ENCODE data around the gene GPR132. TPM values are rescaled to one million over a fixed set of nuclear protein-coding genes. Genes with fewer than 3 reads are reported as not detected.

GPR132 gene
- total RNA-seq, 3 donors from 2014 or later, result 1.3 to 2.9 (median 1.8) TPM

DNA sequence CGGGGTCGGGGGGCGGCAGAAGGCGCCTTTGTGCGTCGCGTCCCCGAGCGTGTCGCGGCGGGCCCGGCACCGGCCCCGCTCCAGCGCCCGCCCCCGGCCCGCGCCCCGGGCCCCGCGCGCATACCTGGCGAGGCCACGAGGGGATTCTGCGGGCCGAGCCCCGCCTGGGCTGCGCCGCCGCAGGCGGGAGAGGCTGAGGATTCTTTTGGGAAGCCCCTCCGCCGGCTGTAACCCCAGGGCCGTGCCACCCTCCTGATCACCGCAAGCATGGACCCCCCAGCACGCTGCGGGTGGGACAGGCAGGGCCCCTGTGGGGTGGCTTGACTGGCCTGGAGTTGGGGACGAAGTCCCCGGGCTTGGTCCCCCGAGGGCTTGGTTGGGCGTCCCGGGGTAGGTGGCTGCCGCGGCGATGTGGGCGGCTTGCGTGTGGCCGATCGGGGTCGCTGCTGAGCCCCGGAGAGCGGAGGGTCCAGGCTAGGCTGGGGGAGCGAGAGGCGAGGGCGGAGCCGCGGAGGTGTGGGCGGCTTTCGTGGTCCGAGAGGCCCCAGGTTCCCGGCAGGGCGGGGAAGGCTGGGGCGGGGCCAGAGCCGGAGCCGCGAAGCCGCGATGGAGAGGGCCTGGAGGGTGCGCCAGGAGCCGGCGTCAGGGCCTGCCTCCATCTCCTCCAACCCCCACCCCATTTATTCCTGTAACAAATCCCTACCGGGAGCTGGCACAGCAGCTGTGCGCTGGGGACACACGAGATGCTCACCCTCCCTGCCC lies 28.4 kb upstream of the GPR132 start:
- intact Hi-C loops (cut with DNase I; ENCODE audit: low total_unique reads), result loop anchor here (5.0 kb wide), 1 partner anchor 74 kb away; the partner anchor contains the start of gene JAG2
- peak; percentile 68 to 81 for DNase-seq (ENCODE audit: low spot score in 2 of 2)
- peak overlapping the region; percentile 54 to 91 (median 70) for H3K4me3 ChIP-seq
- no peaks in the 10 kb centered on the region for H3K9me3 ChIP-seq
- no peaks in the 10 kb centered on the region for H3K36me3 ChIP-seq
- peaks cover 20 to 30% of the 10 kb centered on the region in 2 donors for H3K4me1 ChIP-seq
- peak overlapping the region; percentile 87 to 97 for H3K27ac ChIP-seq
- H3K27me3 ChIP-seq, result no peaks in the 10 kb centered on the region
- TF ChIP-seq POLR2AphosphoS5 (IDR thresholded peaks at IDR 0.05) (peak; percentile 10 to 52 (median 26)), CTCF (IDR thresholded peaks at IDR 0.05) (peak in 1 of 3 donors; percentile 26), POLR2A (IDR thresholded peaks at IDR 0.05) (no peak)

- Histone ChIP-seq H3K27me3 (no peaks in the 10 kb centered on the region), H3K36me3 (no peaks in the 10 kb centered on the region), H3K9me3 (no peaks in the 10 kb centered on the region), H3K4me3 (peak overlapping the region; percentile 54 to 91 (median 70)), H3K27ac (peak overlapping the region; percentile 87 to 97), H3K4me1 (peaks cover 26 to 35% of the 10 kb centered on the region in 2 donors)
- intact Hi-C loops (cut with DNase I; ENCODE audit: low total_unique reads), result loop anchor here (5.0 kb wide), 1 partner anchor 74 kb away; the partner anchor contains the start of gene JAG2
- TF ChIP-seq POLR2AphosphoS5 (IDR thresholded peaks at IDR 0.05), result no peak
- TF ChIP-seq POLR2A (IDR thresholded peaks at IDR 0.05), result no peak
- TF ChIP-seq CTCF (IDR thresholded peaks at IDR 0.05), result no peak
- peak; percentile 57 to 73 for DNase-seq (ENCODE audit: low spot score in 2 of 2)
Measured at GRCh38 chr14:105093038-105093430, 27.8 kb upstream of the GPR132 start.

GRCh38 chr14:105092171-105093037 lies 27.2 kb upstream of the GPR132 start:
- TF ChIP-seq CTCF (IDR thresholded peaks at IDR 0.05) (no peak), POLR2AphosphoS5 (IDR thresholded peaks at IDR 0.05) (no peak), POLR2A (IDR thresholded peaks at IDR 0.05) (no peak)
- DNase-seq (ENCODE audit: low spot score in 2 of 2), result peak; percentile 43 to 51
- no peaks in the 10 kb centered on the region for H3K9me3 ChIP-seq
- no peaks in the 10 kb centered on the region for H3K27me3 ChIP-seq
- intact Hi-C loops (cut with DNase I; ENCODE audit: low total_unique reads), result loop anchor here (5.0 kb wide), 1 partner anchor 75 kb away; the partner anchor contains the start of gene JAG2
- no peaks in the 10 kb centered on the region for H3K36me3 ChIP-seq
- H3K27ac ChIP-seq, result peak overlapping the region; percentile 87 to 97
- peaks cover 32 to 39% of the 10 kb centered on the region in 2 donors for H3K4me1 ChIP-seq
- H3K4me3 ChIP-seq, result peak overlapping the region; percentile 54 to 91 (median 70)

GRCh38 chr14:105091517-105092170 lies 26.4 kb upstream of the GPR132 start:
- intact Hi-C loops (cut with DNase I; ENCODE audit: low total_unique reads), result loop anchor here (5.0 kb wide), 1 partner anchor 76 kb away; the partner anchor contains the start of gene JAG2
- Histone ChIP-seq H3K27ac (peak overlapping the region; percentile 87 to 97), H3K4me1 (peaks cover 34 to 39% of the 10 kb centered on the region in 2 donors), H3K27me3 (no peaks in the 10 kb centered on the region), H3K4me3 (peak overlapping the region in 2 of 3 donors; percentile 70 to 91), H3K36me3 (no peaks in the 10 kb centered on the region), H3K9me3 (no peaks in the 10 kb centered on the region)
- DNase-seq (ENCODE audit: low spot score in 2 of 2), result peak; percentile 86 to 94
- no peak for TF ChIP-seq CTCF (IDR thresholded peaks at IDR 0.05)
- peak; percentile 72 to 89 (median 72) for TF ChIP-seq POLR2AphosphoS5 (IDR thresholded peaks at IDR 0.05)

Measured in breast epithelium (tissue), 4 donors.